HG03469 (cell line): Measurements from ENCODE around the gene SLC30A3.
"Not testable (repeated sequence)": the region's sequence is repeated elsewhere in the genome, so short reads cannot be mapped to it uniquely, and the experiment has no call there.

ENCODE experiments used
- ATAC-seq: cut with Tn5 transposase; IDR thresholded peaks from one replicate; pipeline ENCODE4 v1.9.1; 2021; ENCODE audit warnings: mild to moderate bottlenecking, moderate library complexity, moderate number of reproducible peaks; ENCODE audit not compliant: unreplicated experiment

Gene SLC30A3

DNA sequence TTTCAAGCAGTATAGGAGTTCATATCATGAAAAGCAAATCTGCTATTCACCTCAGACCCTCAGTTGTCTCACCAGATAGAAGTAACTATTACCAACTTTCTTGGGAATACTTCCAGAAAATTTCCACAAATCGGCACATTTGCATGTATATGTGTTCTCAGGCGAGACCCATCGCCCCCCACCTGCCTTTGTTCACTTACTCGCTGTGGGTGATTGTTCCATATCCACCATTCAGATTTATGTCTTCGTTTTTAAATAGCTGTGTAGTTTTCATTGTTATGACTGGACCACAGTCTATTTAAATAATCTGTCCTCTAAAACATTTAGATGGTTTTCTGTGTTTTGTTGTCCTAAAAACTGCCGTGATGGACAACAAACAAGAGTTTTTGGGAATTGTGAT, 22.6 kb upstream of the SLC30A3 start:
- ATAC-seq, result no peak

DNA sequence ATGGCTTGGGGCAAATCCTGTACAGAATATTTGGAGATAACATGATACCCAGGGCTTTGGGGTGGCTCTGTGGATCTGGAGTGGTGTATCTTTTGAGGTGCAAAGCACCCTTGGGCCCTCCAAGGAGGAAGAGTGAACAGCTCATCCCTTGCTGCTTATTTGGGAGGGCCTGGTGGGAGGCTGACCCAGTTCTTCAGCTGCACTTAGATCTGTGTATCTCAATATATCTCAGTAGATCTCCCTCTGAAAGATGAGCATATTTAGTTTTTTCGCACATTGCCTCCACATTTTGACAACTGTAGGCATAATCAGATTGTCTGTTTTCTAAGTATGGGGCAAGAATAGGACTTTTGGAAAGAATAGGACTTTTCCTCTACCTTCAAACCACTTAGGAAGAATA, 22.1 kb upstream of the SLC30A3 start:
- no peak for ATAC-seq

DNA sequence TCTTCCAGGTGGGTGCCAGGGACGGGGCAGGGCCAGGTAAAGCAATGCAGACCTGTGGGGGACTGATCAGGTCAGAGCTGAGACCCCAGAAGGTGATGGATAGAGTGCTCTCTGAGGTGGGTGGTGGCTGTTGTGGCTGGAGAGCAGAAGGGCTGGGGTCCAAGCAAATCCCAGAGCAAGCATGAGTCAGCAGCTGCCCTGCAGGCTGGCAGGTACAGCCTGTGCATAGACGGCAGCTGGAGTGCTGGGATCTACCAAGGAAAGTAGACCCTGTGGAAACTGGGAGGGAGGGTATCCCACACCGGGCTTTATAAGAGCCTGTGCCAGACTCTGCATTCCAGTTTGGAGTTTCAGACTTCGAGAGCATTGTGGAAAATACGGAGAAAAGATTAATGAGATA, 20.0 kb upstream of the SLC30A3 start:
- ATAC-seq, result no peak

DNA sequence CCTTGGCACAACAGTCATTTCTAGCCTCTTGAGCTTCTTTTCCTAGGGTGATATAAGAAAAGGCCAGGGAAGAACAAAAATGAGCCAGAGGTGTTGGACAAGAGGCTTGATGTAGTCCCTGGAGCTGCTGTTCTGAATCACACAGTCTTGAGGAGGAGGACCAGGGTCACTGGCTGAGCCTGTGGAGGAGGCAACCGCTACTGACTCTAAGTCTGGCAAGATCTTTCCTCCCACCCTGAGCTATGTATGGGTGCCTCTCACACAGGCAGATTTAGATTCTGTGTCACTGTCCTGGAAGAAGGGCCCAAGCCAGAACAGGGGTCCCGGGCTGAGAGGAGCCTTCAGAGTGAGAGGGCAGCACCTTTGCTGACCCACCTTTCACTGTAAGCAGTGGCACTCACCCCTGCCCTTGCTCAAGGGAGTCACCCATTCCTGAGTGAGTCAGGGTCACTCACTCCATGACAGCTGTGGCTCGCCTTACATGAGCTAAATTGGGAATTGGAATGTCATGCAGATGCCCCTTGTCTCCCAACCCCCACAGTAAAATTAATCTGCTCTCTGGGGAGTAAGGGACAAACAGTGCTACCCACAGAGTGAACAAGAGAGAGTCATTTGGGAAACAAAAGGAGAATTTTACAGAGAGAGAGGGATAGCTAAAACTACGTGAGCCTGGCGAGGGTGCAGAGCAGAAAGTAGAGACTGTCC, 19.2 kb upstream of the SLC30A3 start, which contains the start of gene TRIM54:
TSS of gene TRIM54 (plus strand) at position 575 of the 705 bp plus-strand sequence. CDS start 303 bp downstream, outside the sequence.
- no peak for ATAC-seq

DNA sequence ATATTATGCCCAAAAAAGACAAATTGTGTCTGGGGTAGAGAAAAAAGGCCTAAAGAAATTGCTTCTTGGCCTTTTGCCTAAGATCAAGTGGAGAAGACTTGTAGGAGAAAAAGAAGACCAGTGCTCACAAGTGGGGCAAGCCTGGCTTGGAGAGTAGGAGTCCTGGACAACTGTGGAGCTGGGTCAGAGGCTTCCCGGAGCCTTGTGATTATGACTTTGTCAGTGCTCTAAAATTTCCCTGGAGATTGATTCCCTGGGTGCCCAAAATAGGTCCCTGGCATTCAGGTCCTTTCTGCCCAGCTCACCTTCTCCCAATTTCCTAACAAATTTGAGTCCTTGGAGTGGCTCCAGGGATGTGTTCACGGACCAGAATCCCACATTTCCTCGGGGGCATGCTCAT, 18.6 kb upstream of the SLC30A3 start:
- no peak for ATAC-seq

DNA sequence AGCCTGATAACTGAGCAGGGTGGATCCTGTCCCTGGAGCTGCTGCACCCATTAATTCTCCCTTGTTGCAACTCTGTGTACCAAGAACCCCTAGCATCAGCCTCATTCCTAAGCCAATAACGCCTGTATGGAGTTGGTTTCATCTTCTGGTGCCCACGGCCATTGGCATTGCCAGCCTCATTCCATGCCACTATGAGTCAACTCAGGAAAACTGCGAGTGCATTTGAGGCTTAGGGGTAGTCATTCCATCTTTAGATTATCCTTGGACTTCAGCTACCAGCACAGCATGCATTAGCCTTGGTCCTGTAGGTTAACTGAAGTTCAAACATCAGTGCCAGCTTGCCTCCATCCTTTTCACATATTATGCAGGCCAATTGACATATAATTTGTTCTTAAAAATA, 18.0 kb upstream of the SLC30A3 start:
- no peak for ATAC-seq

DNA sequence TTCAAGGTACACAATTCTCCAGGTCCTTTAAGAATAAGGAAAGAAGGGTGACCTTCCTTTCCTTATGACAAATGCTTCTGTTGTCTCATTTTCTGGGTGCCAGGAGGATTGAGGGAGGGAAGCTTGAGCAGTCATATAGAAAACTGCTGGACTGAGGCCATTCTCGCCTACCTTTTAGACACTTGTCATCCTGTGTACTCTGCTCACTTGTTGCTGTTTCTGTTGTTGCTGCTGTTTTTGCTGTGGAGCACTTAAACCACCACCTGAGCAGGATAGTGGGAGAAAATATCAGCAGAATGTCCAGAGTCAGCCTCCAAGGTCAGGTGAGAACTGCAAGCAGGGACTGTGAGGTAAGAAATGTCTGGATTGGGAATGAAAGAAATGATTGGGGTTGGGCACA, 15.2 kb upstream of the SLC30A3 start:
- no peak for ATAC-seq

DNA sequence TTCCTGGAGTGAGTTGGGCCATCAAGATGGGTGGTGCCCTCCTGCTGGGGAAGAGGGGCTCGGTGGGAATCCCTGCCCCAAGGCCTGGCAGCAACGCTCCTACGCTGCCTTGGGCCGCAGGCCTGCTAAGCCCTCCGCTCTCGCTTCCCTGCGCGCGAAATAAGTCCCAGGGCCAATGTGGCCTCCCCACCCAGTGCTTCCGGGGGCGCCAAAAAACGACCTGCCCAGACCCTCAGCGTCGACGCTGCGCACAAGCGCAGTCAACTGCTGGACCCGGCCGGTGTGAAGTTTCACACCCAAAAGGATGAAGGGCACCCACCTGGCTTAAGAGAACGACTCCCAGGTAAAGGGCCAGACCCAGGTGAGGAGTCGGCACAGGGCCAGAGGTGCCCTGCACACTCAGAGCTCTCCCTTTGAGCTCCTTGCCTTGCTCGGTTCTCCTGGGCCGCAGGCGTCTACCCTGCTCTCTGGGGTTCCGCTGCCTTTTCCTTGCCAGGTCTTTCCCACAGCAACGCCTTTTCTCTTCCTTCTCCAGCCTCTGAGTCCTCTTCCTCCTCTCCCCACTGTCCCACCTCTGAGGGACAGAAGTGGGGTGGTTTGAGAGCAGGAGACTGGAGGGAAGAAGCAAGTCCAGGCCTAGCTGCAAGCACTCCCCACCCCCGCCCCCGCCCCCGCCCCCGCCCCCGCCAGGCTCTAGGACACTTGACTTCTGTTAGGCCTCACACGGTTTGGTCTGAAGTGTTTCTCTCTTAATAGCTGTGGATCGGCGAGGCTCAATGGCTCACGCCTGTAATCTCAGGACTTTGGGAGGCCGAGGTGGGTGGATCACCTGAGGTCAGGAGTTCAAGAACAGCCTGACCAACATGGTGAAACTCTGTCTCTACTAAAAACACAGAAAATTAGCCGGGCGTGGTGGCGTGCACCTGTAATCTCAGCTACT, 12.6 kb upstream of the SLC30A3 start, which contains the start of gene DNAJC5G:
TSS of gene DNAJC5G (plus strand) at position 223 of the 940 bp plus-strand sequence. CDS start 1,296 bp downstream, outside the sequence.
- ATAC-seq, result no peak

DNA sequence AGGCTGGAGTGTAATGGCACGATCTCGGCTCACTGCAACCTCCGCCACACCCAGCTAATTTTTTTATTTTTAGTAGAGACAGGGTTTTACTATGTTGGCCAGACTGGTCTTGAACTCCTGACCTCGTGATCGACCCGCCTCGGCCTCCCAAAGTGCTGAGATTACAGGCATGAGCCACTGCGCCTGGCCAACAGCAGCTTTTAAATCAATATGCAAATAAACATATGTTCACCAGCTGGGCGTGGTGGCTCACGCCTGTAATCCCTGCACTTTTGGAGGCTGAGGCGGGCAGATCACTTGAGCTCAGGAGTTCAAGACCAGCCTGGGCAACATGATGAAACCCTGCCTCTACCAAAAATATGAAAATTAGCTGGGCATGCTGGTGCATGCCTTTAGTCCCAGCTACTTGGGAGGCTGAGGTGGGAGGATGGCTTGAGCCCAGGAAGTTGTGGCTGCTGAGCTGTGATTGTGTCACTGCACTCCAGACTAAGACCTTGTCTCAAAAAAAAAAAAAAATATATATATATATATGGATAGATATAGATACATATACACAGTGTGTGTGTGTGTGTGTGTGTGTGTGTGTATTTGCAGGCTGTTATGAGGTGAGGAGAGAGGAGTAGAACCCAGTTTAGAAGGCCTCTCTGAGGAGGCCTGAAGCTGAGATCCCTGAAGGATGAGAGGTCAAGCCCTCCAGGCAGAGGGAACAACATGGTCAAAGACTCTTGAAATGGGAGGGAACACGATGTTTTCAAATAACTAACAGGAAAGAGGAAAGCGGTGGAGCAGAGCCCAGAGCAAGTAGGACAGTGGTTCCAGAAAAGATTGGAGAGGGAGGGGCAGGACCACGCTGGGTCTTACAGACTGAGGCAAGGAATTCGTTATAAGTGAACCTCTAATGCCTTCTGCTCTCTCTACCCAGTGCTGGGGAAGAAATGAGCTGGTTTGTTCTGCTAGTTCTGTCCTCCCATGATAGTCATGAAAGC, 10.0 kb upstream of the SLC30A3 start:
- not testable (repeated sequence) for ATAC-seq

DNA sequence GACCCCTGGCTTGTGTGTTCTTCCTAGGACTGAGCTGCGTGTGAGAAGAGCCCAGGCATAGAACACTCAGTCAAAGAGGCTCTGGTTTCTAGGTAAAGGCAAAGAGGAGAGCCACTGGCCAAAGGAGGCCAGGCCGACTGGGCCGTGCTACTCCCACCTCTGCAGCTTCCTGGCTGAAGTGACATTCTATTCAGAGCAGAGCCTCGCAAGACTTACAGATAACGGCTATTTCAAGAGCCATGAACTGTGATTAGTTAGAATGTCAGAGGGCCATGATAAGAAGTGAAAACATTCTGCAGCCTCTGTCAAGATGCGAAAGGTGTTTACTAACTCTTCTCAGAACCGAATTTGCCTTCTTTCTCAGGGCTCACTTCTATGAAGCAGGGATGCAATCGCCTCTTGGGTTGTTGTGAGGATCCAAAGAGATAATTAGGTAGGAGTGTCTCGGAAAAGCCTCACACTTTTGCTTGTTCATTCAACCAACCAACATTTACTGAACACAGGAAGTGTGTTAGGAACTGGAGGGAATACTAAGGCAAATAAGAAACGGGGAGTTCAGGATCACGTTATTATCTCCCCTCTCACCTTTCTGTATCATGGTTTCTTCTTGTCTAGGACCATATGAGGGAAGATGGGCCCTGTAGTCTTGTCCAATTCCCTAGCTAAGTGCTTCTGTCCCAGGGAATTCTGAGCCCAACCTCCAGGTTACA, 8.9 kb upstream of the SLC30A3 start:
- no peak for ATAC-seq

DNA sequence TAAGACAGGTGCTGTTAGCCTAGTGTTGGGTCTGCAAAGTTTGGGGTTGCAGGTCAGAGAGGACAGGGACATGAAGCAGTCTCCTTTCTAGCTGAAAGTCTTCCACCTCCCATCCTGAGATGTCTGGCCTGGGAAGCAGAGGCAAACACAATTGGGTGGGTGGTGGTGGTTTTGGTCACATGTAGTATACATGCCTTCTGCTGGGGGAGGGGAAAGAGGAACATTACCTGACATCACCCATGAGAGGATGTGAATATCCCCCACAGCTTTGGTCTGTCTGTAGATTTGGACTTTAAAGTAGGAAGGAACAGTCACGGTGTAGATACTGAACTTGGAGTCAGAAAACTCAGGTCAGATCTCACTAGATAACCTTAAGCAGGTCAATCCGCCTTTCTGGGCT, 7.8 kb upstream of the SLC30A3 start:
- no peak for ATAC-seq

DNA sequence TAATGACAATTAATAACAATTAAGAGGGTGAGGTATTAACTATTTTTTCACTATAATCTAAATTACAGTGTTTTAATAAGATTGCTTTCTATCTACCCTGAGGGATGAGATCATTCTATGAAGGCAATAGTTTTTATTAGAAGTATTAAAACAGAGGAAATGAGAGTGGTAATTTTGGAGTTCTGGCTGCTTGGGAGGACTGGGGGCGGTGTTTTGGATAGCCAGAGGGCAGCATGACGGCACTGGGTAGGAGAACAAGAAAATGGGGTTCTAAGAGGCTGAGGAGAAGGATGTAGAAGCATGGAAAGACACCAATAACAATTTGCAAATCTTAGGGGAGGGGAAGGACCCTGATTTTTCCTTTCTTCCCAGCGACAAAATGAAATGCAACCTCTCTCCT, 7.3 kb upstream of the SLC30A3 start:
- ATAC-seq, result no peak

DNA sequence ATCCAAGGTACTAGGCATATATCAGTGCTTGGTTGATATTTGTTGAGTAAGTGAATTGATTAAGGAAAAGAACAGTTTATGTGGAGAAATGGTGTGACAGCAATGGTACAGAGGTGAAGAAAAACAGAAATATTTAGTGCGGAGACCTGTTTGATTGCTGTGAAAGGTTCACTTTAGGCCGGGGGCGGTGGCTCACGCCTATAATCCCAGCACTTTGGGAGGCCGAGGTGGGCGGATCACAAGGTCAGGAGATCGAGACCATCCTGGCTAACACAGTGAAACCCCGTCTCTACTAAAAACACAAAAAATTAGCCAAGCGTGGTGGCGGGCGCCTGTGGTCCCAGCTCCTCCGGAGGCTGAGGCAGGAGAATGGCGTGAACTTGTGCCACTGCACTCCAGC, 5.4 kb upstream of the SLC30A3 start:
- ATAC-seq, result not testable (repeated sequence)

DNA sequence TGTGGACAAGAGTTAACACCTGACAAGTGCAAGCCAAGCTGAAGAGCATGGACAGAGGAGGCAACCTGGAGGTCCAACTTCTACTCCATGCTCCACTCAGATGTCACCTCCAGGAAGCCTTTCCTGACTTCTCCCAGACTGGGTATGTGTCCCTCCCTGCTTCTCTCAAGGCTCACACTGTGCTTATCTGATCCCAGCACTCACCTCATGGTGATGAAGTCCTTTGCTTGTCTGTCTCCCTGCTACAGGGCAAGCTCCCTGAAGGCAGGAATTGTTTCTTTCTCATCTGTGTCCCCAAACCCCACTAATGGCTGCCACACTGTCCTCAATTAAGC, 2.7 kb upstream of the SLC30A3 start:
- ATAC-seq, result no peak

DNA sequence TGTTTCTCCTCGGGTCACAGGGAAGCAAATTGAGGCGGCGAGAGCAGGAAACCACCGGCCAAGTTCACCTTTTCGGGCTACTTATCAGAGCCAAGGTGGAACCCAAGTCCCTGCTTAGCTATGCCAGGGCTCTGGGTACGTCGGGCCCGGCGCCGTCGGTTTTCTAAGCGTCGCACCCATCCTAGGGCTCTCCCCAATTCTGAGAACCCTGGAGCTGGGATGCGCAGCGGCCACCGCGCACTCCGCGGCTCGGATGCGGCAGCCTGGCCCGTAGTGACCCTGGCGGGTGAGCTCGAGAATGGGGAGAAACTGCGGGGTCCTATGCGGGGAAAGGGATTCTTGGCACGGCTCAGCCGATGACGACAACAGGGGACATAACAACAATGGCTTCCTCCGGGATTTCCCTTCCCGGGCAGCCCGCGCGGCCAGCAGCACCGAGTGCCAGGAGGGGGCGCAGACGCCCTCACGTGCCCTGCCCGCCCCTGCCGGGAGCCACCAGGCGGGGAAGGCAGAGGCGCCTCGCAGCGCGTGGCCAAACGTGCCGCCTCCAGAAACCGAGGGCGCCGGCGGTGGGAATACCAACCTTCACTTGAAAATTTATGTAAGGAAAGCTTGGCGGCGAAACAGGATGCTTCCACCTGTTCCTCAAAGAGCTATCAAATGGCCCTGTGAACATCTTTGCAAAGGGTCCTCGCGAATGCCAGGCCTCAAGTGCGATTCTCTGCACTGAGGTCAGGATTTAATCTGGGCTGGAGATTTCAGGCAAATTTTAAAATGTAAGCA, 2.1 kb upstream of the SLC30A3 start:
- no peak for ATAC-seq

DNA sequence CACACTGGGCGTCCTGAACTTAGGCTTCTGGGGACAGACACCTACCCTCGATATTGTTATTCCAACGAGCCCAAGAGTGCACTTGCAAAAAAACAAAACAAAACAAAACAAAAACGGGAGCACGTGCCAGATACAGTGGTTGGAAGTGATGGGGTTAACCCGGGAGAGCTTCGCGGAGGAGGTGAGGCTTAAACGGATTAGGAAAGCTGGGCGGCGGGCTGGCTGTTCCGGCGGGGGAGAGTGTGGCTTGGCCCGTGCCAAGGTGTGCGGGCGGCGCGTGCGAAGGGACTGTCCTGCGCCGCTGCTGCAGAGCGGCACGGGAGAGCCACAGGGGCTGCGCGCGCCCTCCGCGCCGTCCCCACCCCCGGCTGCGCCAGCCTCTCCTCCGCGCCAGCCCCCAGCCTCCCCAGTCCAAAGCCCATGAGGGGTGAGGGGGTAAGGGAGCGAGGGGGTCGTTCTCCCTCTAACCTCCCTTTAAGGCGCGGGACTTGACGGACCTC, 1.5 kb upstream of the SLC30A3 start:
- ATAC-seq, result no peak

DNA sequence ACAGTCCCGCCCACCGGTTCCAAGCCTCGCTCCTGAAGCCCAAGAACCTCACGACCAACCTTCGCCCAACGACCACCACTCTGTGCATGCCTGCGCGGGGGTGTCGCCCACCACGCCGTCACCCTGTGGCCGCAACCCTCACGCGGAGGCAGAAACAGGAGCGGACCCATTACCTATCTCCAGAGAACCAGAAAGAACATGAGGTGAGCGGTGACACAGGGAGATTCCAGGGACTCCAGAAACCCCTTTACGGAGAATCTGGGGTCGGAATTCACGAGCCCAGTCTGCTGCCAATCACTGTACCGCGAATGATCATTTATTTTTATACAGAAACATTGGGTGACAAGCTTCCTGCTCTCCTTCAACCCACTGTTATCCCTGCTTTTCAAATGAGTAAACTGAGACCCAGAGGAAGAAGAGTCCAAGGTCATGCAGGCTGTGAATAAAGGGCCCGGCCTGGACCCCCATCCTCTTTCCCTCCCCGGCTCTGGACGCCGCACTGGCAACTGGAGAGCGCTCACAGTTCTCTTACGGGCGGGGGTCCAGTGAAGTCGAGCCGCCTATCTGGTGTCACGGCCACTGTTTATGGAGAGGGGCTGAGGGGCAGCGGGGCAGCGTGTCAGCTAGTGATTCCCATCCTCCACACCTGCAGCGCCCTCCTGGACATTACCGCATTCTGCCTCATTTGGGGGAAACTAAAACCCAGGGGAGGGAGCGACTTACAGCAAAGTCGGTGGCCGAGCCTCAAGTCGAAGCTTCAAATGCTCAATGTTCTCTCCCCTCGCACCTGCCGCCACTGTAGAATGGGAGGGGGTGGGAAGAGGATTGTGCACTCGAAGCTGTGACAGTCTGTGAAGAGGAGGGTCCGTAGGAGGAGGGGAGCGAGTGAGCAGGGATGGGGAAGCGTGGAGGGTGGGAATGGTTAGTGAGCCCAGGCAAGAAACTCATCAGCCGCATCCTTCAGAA, 723 bp upstream of the SLC30A3 start:
- ATAC-seq, result no peak

DNA sequence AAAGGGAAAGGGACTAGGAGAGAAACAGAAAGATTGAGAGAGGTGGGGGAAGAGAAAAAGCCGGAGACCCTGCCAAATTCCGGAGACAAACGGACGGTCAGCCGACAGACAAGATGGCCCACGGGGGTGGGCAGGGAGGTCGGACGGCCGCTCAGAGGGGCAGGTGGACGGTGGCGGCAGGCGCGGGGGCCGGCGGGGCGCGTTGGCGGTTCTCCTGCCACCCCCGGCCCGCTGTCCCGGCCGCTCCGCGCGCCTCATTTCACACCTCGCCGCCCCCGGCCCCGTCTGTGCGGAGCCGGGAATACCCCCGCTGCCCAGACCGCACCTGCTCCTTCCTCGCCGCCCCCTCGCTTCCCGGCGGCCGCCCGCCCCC, 935 bp downstream of the SLC30A3 start:
- no peak for ATAC-seq
